GM12874 (cell line): ENCODE data around the gene KLHDC3.

Experiments
- CTCF ChIP-seq: IDR thresholded peaks from 2 replicates; pipeline ENCODE4 v1.5.1; 2011; ENCODE audit warnings: low read depth, mild to moderate bottlenecking, control low read depth, low read length, moderate library complexity; ENCODE audit not compliant: insufficient read depth

Gene KLHDC3

GRCh38 chr6:43034190-43034525 is 20.1 kb downstream of the KLHDC3 start:
- TF ChIP-seq CTCF, result no peak

GRCh38 chr6:43035495-43036194 is 21.6 kb downstream of the KLHDC3 start:
- no peak for TF ChIP-seq CTCF

GRCh38 chr6:43036712-43037111 is 22.7 kb downstream of the KLHDC3 start:
- no peak for TF ChIP-seq CTCF

GRCh38 chr6:43037197-43037596 is 23.1 kb downstream of the KLHDC3 start:
- TF ChIP-seq CTCF, result no peak

GRCh38 chr6:43037706-43038105 is 23.7 kb downstream of the KLHDC3 start:
- no peak for TF ChIP-seq CTCF

- TF ChIP-seq CTCF, result no peak
These were observed 24.7 kb downstream of the KLHDC3 start for GRCh38 chr6:43038727-43039126.

- no peak for TF ChIP-seq CTCF
These were observed 26.7 kb downstream of the KLHDC3 start for GRCh38 chr6:43040542-43041257.
